Mucosa of gallbladder (tissue), 1 donor: ENCODE measurements around the gene EP400. TPM values are rescaled to one million over a fixed set of nuclear protein-coding genes. Genes with fewer than 3 reads are reported as not detected.

Experiments
- DNase-seq: peaks from one replicate; pipeline ENCODE4 v3.0.0-alpha.2; 2020; ENCODE audit warnings: low spot score
- total RNA-seq: library from RNA; stranded (reverse); gene quantifications from one replicate; pipeline ENCODE4 v1.2.1, GENCODE V29; 2021
- donor health status: DM: no; HTN: no; CAD: no.

EP400 gene
- total RNA-seq, 1 donor from 2014 or later = 42.5 TPM

DNA sequence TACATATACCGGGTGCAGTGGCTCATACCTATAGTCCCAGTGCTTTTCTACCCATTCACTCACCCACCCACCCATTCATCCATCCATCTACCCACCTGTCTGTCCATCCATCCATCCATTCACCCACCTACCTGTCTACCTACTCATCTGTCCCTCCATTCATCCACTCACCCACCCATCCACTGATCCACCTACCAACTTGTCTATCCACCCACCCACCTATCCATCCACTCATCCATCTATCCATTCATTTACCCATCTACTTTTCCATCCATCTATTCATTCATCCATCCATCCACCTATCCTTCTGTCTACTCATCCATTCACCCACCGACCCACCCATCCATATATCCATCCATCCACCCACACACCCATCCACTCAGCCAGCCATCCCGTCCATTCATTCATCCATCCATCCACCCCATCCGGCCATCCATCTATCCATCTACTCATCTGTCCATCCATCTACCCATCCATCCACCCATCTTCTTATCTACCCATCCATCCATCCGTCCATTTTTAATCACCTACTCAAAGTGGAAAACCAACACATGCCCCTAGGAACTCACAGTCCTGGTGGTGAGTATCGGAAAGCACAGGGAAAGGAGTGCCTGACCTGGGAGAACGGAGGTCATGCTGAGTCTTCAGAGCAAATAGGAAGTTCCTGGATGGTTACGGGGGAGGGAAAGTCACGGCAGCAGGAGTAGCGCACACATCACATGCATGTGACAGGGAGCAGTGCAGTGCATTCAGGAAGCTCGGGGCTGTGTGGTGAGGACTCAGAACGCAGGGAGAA, 174.4 kb downstream of the EP400 start:
- no peak for DNase-seq

DNA sequence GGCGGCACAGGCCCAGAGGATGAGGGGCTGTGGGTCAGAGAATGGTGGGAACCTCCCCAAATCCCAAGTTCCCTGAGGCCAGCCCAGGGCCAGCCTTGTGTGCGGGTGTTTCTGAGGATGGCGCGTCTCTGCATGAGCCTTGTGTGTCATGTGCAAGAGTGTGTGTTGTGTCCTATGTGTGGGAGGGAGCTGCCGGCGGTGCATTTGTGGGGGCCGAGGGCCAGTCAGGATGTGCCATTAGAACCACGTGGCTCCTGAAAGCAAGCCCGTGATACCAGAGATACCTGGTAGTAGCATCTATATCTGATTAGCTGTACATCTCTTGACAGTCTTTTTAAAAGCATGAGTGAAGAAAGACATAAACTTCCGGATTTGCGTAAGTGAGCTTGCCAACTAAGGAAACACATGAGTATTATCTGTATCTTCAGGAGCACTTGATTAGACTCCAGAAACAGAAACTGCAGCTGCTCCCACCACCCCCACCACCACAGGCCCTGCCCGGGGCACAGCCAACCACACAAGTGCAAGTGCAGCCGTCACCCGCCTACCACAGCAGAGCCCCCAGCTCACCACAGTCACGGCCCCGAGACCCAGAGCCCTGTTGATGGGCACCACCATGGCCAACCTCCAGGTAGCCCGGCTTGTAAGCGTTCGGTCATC, 175.2 kb downstream of the EP400 start:
- no peak for DNase-seq

DNA sequence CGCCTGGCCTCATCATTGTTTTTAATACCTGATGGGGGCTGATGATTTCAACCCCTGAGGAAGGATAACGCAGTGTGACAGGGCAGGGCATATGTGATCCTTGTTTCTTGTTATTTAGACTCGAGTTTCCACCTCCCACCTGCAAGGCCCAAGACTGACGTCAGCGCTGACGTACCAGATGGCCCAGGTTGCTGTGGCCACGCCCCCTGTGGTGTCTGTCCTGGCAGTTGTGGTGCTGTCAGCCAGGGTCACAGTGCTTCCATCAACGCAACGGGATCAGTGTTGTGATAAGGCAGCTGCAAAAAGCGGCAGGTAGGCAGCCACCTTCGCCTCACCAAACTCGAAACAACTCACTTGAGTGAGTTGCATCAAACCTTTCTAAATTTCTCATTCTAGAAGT, 176.0 kb downstream of the EP400 start:
- no peak for DNase-seq

- no peak for DNase-seq
Observed at GRCh38 chr12:132127041-132127440, 177.3 kb downstream of the EP400 start.

DNA sequence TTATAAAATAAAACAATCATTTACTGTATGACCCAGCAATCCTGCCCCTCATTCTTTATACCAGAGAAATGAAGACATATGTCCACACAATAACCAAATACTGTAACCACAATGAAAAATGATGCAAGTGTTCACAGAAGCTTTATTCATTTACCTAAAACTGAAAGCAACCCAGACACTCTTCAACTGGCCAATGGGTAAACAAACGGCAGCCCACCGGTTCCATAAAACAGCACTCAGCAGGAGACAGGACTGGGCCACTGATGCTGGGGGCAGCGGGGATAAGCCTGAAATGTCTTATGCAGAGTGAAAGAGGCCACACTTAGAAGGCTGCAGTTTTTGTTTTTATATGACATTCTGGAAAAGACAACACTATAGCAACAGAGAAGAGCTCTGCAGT, 179.3 kb downstream of the EP400 start:
- no peak for DNase-seq

GRCh38 chr12:132130690-132131089, 180.9 kb downstream of the EP400 start:
- DNase-seq = no peak

Other genes starting within 250 kb of the EP400 start
- 40.4 TPM for gene SFSWAP, start 238.9 kb upstream of the EP400 start, total RNA-seq
- gene MMP17, start 121.5 kb upstream of the EP400 start, total RNA-seq = 4.3 TPM
- gene ULK1, start 55.3 kb upstream of the EP400 start, total RNA-seq = 80.7 TPM
- 26.0 TPM for gene PUS1, start 20.7 kb upstream of the EP400 start, total RNA-seq
- gene DDX51, start 194.4 kb downstream of the EP400 start, total RNA-seq = 18.0 TPM
- 14.1 TPM for gene NOC4L, start 194.5 kb downstream of the EP400 start, total RNA-seq